ENCODE measurements around the gene ZNF333.

GRCh38 chr19:14758816-14759215 is 69.0 kb downstream of the ZNF333 start:
- no peak for TF ChIP-seq SUZ12 (IDR thresholded peaks at IDR 0.05; ENCODE audit: extremely low read depth, insufficient read depth, insufficient read length)
- no peak for TF ChIP-seq YY1 (IDR thresholded peaks at IDR 0.05; ENCODE audit: insufficient read depth, insufficient read length)
- TF ChIP-seq ZNF274 (IDR thresholded peaks at IDR 0.05; ENCODE audit: low read depth, low read length), result no peak
